HEK293T (cell line): ENCODE results near the gene EPHA7.

Source experiments
- ARNT ChIP-seq: fragments of 450-650 bp; IDR thresholded peaks from 2 replicates; pipeline ENCODE4 v1.6.1; 2017; ENCODE audit warnings: mild to moderate bottlenecking
- BHLHE40 ChIP-seq: fragments of 450-650 bp; IDR thresholded peaks from 2 replicates; pipeline ENCODE4 v1.6.1; 2016; ENCODE audit warnings: mild to moderate bottlenecking, moderate library complexity, borderline replicate concordance
- HDGF ChIP-seq: fragments of 450-650 bp; IDR thresholded peaks from 2 replicates; pipeline ENCODE4 v1.6.1; 2017; ENCODE audit warnings: antibody characterized with exemption, borderline replicate concordance
- L3MBTL2 ChIP-seq: fragments of 450-650 bp; conservative IDR thresholded peaks from 2 replicates; pipeline ENCODE4 v1.6.1; 2016; ENCODE audit warnings: mild to moderate bottlenecking
- LEF1 ChIP-seq: fragments of 450-650 bp; IDR thresholded peaks from 2 replicates; pipeline ENCODE4 v1.6.1; 2017; ENCODE audit warnings: mild to moderate bottlenecking, borderline replicate concordance
- SUZ12 ChIP-seq: fragments of 450-650 bp; IDR thresholded peaks from 2 replicates; pipeline ENCODE4 v1.6.1; 2016; ENCODE audit warnings: mild to moderate bottlenecking
- TARDBP ChIP-seq: fragments of 450-650 bp; IDR thresholded peaks from 2 replicates; pipeline ENCODE4 v1.6.1; 2016
- ZNF384 ChIP-seq: fragments of 450-650 bp; IDR thresholded peaks from 2 replicates; pipeline ENCODE4 v1.6.1; 2016
- TF ChIP-seq, protein P1 (sequence below): fragments of 450-650 bp; IDR thresholded peaks from 2 replicates; pipeline ENCODE4 v1.6.1; 2016

DNA sequence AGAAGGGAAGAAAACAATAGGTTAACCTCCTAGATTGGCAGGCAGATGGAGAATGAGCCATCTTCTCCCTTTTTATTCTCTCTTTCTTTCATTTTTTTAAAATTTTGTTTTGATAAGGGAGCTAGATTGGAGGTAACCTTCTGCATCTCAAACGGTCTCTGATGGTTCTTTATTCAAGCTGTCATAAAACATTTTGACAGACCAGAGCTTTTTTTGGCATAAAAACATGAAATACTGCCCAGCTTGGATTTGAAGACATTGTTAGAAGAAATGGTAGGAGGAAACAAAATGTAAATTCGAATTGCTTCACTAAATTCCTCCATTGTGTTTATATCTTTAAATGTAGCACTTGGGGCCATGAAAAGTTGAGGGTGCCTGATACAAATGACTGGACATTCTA lies 158.5 kb downstream of the EPHA7 start:
- TF ChIP-seq TARDBP: no peak
- no peak for TF ChIP-seq SUZ12
- TF ChIP-seq ARNT: no peak
- TF ChIP-seq, protein P1, sequence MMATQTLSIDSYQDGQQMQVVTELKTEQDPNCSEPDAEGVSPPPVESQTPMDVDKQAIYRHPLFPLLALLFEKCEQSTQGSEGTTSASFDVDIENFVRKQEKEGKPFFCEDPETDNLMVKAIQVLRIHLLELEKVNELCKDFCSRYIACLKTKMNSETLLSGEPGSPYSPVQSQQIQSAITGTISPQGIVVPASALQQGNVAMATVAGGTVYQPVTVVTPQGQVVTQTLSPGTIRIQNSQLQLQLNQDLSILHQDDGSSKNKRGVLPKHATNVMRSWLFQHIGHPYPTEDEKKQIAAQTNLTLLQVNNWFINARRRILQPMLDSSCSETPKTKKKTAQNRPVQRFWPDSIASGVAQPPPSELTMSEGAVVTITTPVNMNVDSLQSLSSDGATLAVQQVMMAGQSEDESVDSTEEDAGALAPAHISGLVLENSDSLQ: no peak
- TF ChIP-seq LEF1: no peak
- TF ChIP-seq ZNF384: no peak
- no peak for TF ChIP-seq HDGF
- TF ChIP-seq BHLHE40: no peak
- TF ChIP-seq L3MBTL2: no peak
